ENCODE results near the gene NECTIN1.

Gene NECTIN1

GRCh38 chr11:119749006-119749565 lies 20.1 kb upstream of the NECTIN1 start:
- no peak overlapping the region for H3K4me3 ChIP-seq (ENCODE audit: low read length)
- no peak for TF ChIP-seq CTCF (IDR thresholded peaks at IDR 0.05; ENCODE audit: insufficient read depth, low read depth, low read length, missing control alignments)
- no peak for DNase-seq (ENCODE audit: low read depth)

GRCh38 chr11:119747868-119748660 lies 19.1 kb upstream of the NECTIN1 start:
- TF ChIP-seq CTCF (IDR thresholded peaks at IDR 0.05; ENCODE audit: insufficient read depth, low read depth, low read length, missing control alignments): no peak
- DNase-seq (ENCODE audit: low read depth): peak; percentile 64
- H3K4me3 ChIP-seq (ENCODE audit: low read length): no peak overlapping the region

- H3K4me3 ChIP-seq (ENCODE audit: low read length): no peak overlapping the region
- no peak for DNase-seq (ENCODE audit: low read depth)
- no peak for TF ChIP-seq CTCF (IDR thresholded peaks at IDR 0.05; ENCODE audit: insufficient read depth, low read depth, low read length, missing control alignments)
Measured at GRCh38 chr11:119745776-119746535, 17.0 kb upstream of the NECTIN1 start.

GRCh38 chr11:119745112-119745511 lies 16.1 kb upstream of the NECTIN1 start:
- no peak for DNase-seq (ENCODE audit: low read depth)
- no peak for TF ChIP-seq CTCF (IDR thresholded peaks at IDR 0.05; ENCODE audit: insufficient read depth, low read depth, low read length, missing control alignments)
- no peak overlapping the region for H3K4me3 ChIP-seq (ENCODE audit: low read length)

GRCh38 chr11:119744577-119744976 lies 15.6 kb upstream of the NECTIN1 start:
- DNase-seq (ENCODE audit: low read depth): no peak
- TF ChIP-seq CTCF (IDR thresholded peaks at IDR 0.05; ENCODE audit: insufficient read depth, low read depth, low read length, missing control alignments): no peak
- no peak overlapping the region for H3K4me3 ChIP-seq (ENCODE audit: low read length)

GRCh38 chr11:119743006-119743405 lies 14.0 kb upstream of the NECTIN1 start:
- no peak for TF ChIP-seq CTCF (IDR thresholded peaks at IDR 0.05; ENCODE audit: insufficient read depth, low read depth, low read length, missing control alignments)
- DNase-seq (ENCODE audit: low read depth): no peak
- no peak overlapping the region for H3K4me3 ChIP-seq (ENCODE audit: low read length)

Measured in epithelial cell of esophagus (primary cell).